ENCODE data around the gene RUNDC1.
A peak's percentile ranks its signal among the peaks of the same experiment; 100 is the strongest.

DNA sequence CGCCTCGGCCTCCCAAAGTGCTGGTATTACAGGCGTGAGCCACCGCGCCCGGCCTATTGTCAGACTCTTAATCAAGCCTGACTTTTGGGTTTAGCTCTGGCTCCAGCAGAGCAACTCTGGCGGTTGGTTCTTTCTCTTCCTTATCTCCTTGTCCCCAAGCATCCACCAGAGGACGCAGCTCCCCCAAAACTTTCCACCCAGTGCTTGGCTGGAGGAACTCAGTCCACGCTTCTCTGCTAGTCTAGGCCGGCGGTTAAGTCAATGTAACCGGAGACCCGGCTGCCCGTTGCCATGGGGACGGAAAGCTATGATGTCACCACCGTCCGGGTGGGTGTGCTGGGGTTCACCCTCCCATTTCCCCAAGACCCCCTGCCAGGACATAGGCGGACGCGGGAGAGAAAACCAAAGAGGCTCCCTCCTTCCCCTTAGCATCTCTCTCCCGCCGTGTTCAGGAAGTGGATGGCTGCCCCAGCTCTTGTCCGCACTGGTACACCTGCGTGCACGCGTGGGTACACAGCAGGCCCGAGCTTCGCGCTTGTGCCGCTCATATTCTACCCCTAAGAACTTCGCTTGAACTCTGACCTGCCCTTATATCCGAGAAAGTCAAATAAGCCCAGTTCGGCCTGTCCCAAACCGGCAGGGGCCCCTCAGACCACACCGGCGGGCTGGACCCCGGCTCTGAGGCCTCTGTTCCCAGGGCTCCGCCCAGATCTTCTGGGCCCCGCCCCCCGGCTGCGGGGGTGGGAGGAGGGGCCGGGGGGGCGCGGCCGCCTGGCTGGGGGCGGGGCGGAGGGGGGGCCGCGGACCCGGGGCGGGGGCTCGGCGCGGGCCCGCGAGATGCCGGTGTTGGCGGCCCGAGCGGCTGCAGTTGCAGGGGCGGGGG, 44.3 kb downstream of the RUNDC1 start, which contains the start of gene RND2:
- TF ChIP-seq POLR2AphosphoS5 (IDR thresholded peaks at IDR 0.05; ENCODE audit: low read depth), result peak; percentile 29; the same call in 1 of the 2 replicates
- TF ChIP-seq, protein P1, sequence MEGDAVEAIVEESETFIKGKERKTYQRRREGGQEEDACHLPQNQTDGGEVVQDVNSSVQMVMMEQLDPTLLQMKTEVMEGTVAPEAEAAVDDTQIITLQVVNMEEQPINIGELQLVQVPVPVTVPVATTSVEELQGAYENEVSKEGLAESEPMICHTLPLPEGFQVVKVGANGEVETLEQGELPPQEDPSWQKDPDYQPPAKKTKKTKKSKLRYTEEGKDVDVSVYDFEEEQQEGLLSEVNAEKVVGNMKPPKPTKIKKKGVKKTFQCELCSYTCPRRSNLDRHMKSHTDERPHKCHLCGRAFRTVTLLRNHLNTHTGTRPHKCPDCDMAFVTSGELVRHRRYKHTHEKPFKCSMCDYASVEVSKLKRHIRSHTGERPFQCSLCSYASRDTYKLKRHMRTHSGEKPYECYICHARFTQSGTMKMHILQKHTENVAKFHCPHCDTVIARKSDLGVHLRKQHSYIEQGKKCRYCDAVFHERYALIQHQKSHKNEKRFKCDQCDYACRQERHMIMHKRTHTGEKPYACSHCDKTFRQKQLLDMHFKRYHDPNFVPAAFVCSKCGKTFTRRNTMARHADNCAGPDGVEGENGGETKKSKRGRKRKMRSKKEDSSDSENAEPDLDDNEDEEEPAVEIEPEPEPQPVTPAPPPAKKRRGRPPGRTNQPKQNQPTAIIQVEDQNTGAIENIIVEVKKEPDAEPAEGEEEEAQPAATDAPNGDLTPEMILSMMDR (conservative IDR thresholded peaks at IDR 0.05; ENCODE audit: low read depth in 2 of 2), result peak; percentile 71 to 92
- no peak for TF ChIP-seq EZH2phosphoT487 (IDR thresholded peaks at IDR 0.05; ENCODE audit: unreplicated experiment)
- no peak for TF ChIP-seq EZH2 (IDR thresholded peaks at IDR 0.05; ENCODE audit: low read depth, unreplicated experiment)
- TF ChIP-seq, protein P2, sequence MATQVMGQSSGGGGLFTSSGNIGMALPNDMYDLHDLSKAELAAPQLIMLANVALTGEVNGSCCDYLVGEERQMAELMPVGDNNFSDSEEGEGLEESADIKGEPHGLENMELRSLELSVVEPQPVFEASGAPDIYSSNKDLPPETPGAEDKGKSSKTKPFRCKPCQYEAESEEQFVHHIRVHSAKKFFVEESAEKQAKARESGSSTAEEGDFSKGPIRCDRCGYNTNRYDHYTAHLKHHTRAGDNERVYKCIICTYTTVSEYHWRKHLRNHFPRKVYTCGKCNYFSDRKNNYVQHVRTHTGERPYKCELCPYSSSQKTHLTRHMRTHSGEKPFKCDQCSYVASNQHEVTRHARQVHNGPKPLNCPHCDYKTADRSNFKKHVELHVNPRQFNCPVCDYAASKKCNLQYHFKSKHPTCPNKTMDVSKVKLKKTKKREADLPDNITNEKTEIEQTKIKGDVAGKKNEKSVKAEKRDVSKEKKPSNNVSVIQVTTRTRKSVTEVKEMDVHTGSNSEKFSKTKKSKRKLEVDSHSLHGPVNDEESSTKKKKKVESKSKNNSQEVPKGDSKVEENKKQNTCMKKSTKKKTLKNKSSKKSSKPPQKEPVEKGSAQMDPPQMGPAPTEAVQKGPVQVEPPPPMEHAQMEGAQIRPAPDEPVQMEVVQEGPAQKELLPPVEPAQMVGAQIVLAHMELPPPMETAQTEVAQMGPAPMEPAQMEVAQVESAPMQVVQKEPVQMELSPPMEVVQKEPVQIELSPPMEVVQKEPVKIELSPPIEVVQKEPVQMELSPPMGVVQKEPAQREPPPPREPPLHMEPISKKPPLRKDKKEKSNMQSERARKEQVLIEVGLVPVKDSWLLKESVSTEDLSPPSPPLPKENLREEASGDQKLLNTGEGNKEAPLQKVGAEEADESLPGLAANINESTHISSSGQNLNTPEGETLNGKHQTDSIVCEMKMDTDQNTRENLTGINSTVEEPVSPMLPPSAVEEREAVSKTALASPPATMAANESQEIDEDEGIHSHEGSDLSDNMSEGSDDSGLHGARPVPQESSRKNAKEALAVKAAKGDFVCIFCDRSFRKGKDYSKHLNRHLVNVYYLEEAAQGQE (IDR thresholded peaks at IDR 0.05; ENCODE audit: unreplicated experiment), result no peak
- TF ChIP-seq JUNB (IDR thresholded peaks at IDR 0.05; ENCODE audit: unreplicated experiment), result no peak

All from GM23338 (cell line).